Thyroid gland (tissue), 4 donors: ENCODE results near the gene PIP4K2C.

Source experiments
- CTCF ChIP-seq, 6 experiments: fragments of 200-600 bp in 3 of 6; fragments of 450-650 bp in 3 of 6; sonication (generic) in 3 of 6; IDR thresholded peaks; one replicate each; pipeline ENCODE4 v1.5.1; 2016 to 2019; ENCODE audit warnings: antibody characterized with exemption in 6 of 6, mild to moderate bottlenecking in 2 of 6, inconsistent platforms in 1 of 6, moderate library complexity in 1 of 6
- POLR2A ChIP-seq, 2 donors: fragments of 450-650 bp; IDR thresholded peaks; one replicate each; pipeline ENCODE4 v1.6.1; 2017; ENCODE audit warnings: antibody characterized with exemption in 2 of 2, mild to moderate bottlenecking in 2 of 2, moderate library complexity in 1 of 2

GRCh38 chr12:57603324-57603723, 12.3 kb downstream of the PIP4K2C start:
- TF ChIP-seq CTCF (IDR thresholded peaks at IDR 0.05) (no peak), POLR2A (IDR thresholded peaks at IDR 0.05) (no peak)
